ELR (cell line): ENCODE results near the gene ADCY1.

Experiments
- DNase-seq: peaks from one replicate; pipeline ENCODE4 v3.0.0-alpha.2; 2015; ENCODE audit warnings: low read depth

Gene ADCY1

GRCh38 chr7:45677311-45677900 is 103.2 kb downstream of the ADCY1 start:
- DNase-seq, result no peak

GRCh38 chr7:45679516-45679915 is 105.3 kb downstream of the ADCY1 start:
- no peak for DNase-seq

- DNase-seq, result no peak
Measured at GRCh38 chr7:45680776-45681175, 106.6 kb downstream of the ADCY1 start.

- no peak for DNase-seq
Measured at GRCh38 chr7:45681596-45682357, 107.6 kb downstream of the ADCY1 start.

GRCh38 chr7:45682358-45682735 is 108.2 kb downstream of the ADCY1 start:
- no peak for DNase-seq

GRCh38 chr7:45682836-45683555 is 108.8 kb downstream of the ADCY1 start:
- peak; percentile 22 for DNase-seq

- DNase-seq, result no peak
Measured at GRCh38 chr7:45683556-45684148, 109.5 kb downstream of the ADCY1 start.

GRCh38 chr7:45684910-45685618 is 110.9 kb downstream of the ADCY1 start:
- DNase-seq, result no peak

GRCh38 chr7:45685619-45686240 is 111.6 kb downstream of the ADCY1 start:
- no peak for DNase-seq

GRCh38 chr7:45686441-45687184 is 112.4 kb downstream of the ADCY1 start:
- no peak for DNase-seq

- no peak for DNase-seq
Measured at GRCh38 chr7:45687185-45687560, 113.0 kb downstream of the ADCY1 start.

GRCh38 chr7:45687721-45688120 is 113.6 kb downstream of the ADCY1 start:
- no peak for DNase-seq

- no peak for DNase-seq
Measured at GRCh38 chr7:45688382-45688781, 114.2 kb downstream of the ADCY1 start.

GRCh38 chr7:45689011-45689796 is 115.0 kb downstream of the ADCY1 start:
- peak; percentile 95 for DNase-seq

GRCh38 chr7:45689797-45690761 is 115.9 kb downstream of the ADCY1 start:
- DNase-seq, result no peak

GRCh38 chr7:45690762-45691150 is 116.6 kb downstream of the ADCY1 start:
- DNase-seq, result no peak

GRCh38 chr7:45691155-45691656 is 117.0 kb downstream of the ADCY1 start:
- DNase-seq, result no peak

GRCh38 chr7:45692031-45692430 is 117.9 kb downstream of the ADCY1 start:
- no peak for DNase-seq
